ENCODE measurements around the gene TMEM198. TPM values are rescaled to one million over a fixed set of nuclear protein-coding genes. Genes with fewer than 3 reads are reported as not detected.

TMEM198 gene
- total and polyA plus RNA-seq, 2 of the 4 experiments (the other 2 are of a cell fraction) = 0.18 to 2.2 TPM

DNA sequence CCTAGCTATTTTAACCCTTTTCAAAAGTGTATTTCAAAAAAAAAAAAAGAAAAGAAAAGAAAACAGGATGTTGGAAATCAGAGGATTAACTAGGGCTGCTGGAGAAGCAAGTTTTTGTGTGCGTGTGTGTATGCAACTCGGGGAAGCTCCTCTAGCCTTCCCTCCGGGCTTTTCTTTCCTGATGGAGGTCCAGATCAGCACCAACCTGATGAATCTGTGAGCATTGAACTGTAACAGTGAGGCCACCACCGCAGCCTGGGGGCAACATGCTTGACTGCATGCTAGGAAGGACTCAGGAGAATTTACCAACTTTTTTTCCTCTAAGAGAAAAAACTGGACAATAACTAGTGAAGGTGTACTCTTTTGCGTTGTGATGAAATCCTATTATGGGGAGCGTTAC, 25.2 kb downstream of the TMEM198 start:
- dilution Hi-C loops (cut with HindIII; ENCODE audit: low sequenced_read_pairs, unreplicated experiment) (no loop called here), in situ Hi-C loops (cut with MboI; ENCODE audit: low sequenced_read_pairs) (no loop called here), intact Hi-C loops (cut with micrococcal nuclease) (no loop called here)
- H3K79me1 ChIP-seq (ENCODE audit: low read depth in 1 of 2, low read length in 2 of 2) = peaks cover 11 to 18% of the 10 kb centered on the region in 2 experiments
- no peak for TF ChIP-seq MAFK (IDR thresholded peaks at IDR 0.05; ENCODE audit: low read depth, low read length)
- TF ChIP-seq, protein P1, sequence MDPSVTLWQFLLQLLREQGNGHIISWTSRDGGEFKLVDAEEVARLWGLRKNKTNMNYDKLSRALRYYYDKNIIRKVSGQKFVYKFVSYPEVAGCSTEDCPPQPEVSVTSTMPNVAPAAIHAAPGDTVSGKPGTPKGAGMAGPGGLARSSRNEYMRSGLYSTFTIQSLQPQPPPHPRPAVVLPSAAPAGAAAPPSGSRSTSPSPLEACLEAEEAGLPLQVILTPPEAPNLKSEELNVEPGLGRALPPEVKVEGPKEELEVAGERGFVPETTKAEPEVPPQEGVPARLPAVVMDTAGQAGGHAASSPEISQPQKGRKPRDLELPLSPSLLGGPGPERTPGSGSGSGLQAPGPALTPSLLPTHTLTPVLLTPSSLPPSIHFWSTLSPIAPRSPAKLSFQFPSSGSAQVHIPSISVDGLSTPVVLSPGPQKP (IDR thresholded peaks at IDR 0.05; ENCODE audit: borderline replicate concordance, low read depth, low read length) = no peak
- TF ChIP-seq FOS (IDR thresholded peaks at IDR 0.05; ENCODE audit: low read depth, low read length) = no peak
- TF ChIP-seq CHD1 (IDR thresholded peaks at IDR 0.05; ENCODE audit: low read depth, low read length) = no peak
- TF ChIP-seq, protein P2, sequence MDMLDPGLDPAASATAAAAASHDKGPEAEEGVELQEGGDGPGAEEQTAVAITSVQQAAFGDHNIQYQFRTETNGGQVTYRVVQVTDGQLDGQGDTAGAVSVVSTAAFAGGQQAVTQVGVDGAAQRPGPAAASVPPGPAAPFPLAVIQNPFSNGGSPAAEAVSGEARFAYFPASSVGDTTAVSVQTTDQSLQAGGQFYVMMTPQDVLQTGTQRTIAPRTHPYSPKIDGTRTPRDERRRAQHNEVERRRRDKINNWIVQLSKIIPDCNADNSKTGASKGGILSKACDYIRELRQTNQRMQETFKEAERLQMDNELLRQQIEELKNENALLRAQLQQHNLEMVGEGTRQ (IDR thresholded peaks at IDR 0.05; ENCODE audit: low read depth, low read length) = no peak
- no peak for TF ChIP-seq SMC3 (IDR thresholded peaks at IDR 0.05; ENCODE audit: low read depth, low read length)
- TF ChIP-seq MXI1 (IDR thresholded peaks at IDR 0.05; ENCODE audit: borderline replicate concordance, low read depth, low read length) = no peak
- H4K20me1 ChIP-seq (ENCODE audit: insufficient read depth, low read length) = peaks cover 8% of the 10 kb centered on the region; the same call in 1 of the 2 replicates
- H2BK20ac ChIP-seq (ENCODE audit: low read depth, low read length) = no peak overlapping the region
- H3K27ac ChIP-seq (ENCODE audit: insufficient read depth, low read length) = no peak overlapping the region
- H3K4me2 ChIP-seq (ENCODE audit: low read depth, low read length) = no peak overlapping the region
- POLR2A ChIA-PET (ENCODE audit: unreplicated experiment) = no interaction called here
- H2BK5ac ChIP-seq (ENCODE audit: low read depth, low read length, poor library complexity, severe bottlenecking) = no peak overlapping the region
- H2BK15ac ChIP-seq (ENCODE audit: low read depth, low read length) = no peak overlapping the region
- H3K9ac ChIP-seq (ENCODE audit: low read depth, low read length) = no peak overlapping the region
- H3K4me3 ChIP-seq (ENCODE audit: insufficient read depth, low read depth, low read length) = no peak overlapping the region
- no peak overlapping the region for H4K5ac ChIP-seq (ENCODE audit: low read depth, low read length)
- H3K36me3 ChIP-seq (ENCODE audit: control insufficient read depth, insufficient read depth, low read length) = peaks cover 19% of the 10 kb centered on the region; the same call in 1 of the 2 replicates
- no peak for DNase-seq
- no peak overlapping the region for H2BK120ac ChIP-seq (ENCODE audit: low read depth, low read length)
- peaks cover 8% of the 10 kb centered on the region; the same call in 1 of the 2 replicates for H3K9me1 ChIP-seq (ENCODE audit: insufficient read depth, low read length)
- no peak overlapping the region for H4K8ac ChIP-seq (ENCODE audit: low read depth in 2 of 2, low read length in 2 of 2)
- H3K4ac ChIP-seq (ENCODE audit: low read depth, low read length) = no peak overlapping the region
- BruUV-seq (replicated peaks) = no TSS peak
- no peak overlapping the region for H2AK9ac ChIP-seq (replicated peaks; ENCODE audit: low read depth, low read length, poor library complexity)
- no peak overlapping the region for H3K56ac ChIP-seq (ENCODE audit: extremely low read depth, insufficient read depth, low read length)
- peaks cover 10% of the 10 kb centered on the region for H3K4me1 ChIP-seq (ENCODE audit: control insufficient read depth, insufficient read depth, low read length)
- CTCF ChIA-PET = no interaction called here
- no peak overlapping the region for H4K91ac ChIP-seq (ENCODE audit: insufficient read depth, low read depth, low read length)
- no peak overlapping the region for H3K18ac ChIP-seq (ENCODE audit: low read depth, low read length)
- H3K14ac ChIP-seq (replicated peaks; ENCODE audit: low read depth, low read length) = no peak overlapping the region
- H2AFZ ChIP-seq (replicated peaks; ENCODE audit: low read length, poor library complexity) = no peak overlapping the region
- no peaks in the 10 kb centered on the region for H3K9me3 ChIP-seq (ENCODE audit: control insufficient read depth, insufficient read depth, low read length)
- no CpG with 5 or more reads among the region's 6 CpGs for WGBS, 2 experiments (ENCODE audit: extremely low coverage in 2 of 2, insufficient read length in 1 of 2)
- H3K27me3 ChIP-seq (ENCODE audit: control insufficient read depth, insufficient read depth, low read length) = no peaks in the 10 kb centered on the region; the same call in 1 of the 2 replicates
- H3K23ac ChIP-seq (ENCODE audit: low read depth, low read length) = no peak overlapping the region
- no peak overlapping the region for H2AK5ac ChIP-seq (ENCODE audit: low read depth, low read length)
- ATAC-seq (ENCODE audit: low read depth) = no peak

All from IMR-90 (cell line).